NCI-H2196 (cell line): ENCODE results near the gene FAAP100.
"Not testable (repeated sequence)": the region's sequence is repeated elsewhere in the genome, so short reads cannot be mapped to it uniquely, and the experiment has no call there.

Source experiments
- DNase-seq: peaks from one replicate; lab custom pipeline; 2025; ENCODE audit not compliant: unreplicated experiment; lab: John Stamatoyannopoulos, UW

The FAAP100 gene

DNA sequence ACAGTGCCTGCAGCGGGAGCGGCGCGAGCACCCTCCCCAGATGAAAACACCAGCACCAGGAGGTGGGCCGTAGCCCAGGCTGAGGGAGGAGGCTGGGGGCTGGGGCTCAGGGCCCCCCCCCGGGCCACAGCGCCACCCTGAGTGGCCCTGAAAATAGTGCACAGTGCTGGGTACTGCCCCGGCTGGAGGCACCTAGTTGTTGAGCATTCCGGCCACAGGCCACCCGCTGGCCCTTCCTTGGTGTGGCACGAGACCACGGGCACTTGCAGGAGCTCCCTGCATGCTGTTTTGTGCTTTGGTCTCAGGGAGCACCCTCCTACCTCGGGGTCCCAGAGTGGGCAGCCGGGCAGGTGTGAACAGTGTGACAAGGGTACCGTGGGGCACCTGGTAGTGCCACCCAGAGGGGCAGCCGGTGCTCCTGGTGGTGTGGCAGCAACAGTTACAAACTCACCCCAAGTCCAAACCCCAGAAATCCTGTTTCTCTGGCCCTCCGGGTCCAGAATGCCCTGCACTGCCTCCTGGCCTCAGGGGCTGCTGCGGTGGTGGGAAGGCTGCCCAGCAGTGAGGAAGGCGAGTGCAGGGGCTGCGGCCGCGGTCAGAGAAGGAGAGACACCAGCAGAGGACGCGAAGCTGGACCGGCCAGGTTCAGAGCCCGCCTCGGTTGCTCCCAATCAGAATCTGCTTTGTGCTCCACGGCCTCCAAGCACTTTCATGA lies 12.0 kb downstream of the FAAP100 start:
- no peak for DNase-seq

DNA sequence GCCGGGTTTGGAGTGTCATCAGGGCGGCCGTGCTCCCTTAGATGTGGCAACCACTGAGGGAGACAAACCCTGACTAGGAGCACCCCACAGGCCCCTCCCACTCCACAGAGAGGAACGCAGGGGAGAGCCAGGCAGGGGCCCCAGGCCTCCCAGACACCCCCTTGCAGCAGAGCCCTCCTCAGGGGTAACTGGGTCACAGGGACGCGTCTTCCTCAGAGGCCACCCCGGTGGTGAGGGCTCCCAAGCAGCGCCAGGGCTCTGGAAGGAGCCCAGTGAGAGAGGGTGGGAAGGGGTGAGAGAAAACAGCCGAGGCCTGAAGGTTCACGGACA lies 12.6 kb downstream of the FAAP100 start:
- DNase-seq: no peak

DNA sequence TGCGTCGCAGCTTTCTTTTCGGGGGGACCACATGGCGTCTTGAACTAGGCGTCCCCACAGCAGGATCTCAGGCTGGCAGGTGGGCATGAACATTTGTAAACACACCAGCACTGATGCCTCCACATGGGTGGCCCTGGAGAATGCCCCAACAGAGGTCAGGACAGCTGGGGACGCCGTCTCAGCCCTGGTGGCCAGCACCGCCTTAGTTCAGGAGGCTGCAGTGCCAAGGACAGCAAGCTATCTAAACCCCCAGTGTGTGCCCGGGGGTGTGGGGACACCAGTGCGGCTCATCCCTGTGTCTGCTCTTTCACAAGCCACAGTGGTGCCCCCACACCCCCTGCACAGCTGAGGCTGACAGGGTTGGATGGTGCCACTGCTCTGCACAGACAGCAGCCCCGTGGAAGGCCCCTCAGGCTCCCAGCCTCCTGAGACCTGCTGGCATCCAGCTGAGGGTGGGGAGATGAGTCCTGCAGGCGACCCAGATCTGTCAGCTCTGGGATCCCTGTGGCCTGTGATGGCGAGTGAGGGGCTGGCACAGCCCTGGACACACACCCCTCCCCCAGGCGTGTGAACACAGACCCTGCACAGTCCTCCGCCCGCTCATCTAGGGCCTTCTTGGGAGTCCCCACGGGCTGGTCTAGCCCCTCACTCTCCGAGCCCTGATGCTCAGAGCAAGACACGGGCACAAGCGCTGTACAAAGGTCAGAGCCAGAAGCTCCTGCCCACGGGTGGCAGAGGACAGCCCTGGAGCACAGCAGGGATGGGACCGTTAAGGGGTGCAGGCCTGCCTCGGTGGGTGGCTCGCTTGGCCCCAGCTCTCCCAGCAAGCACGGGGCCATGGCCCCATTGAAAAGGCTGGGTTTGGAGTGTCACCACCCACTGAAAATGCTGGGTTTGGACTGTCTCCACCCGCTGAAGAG lies 13.2 kb downstream of the FAAP100 start:
- no peak for DNase-seq

GRCh38 chr17:81537856-81538555 lies 14.1 kb downstream of the FAAP100 start:
- peak; percentile 98 for DNase-seq

GRCh38 chr17:81537343-81537855 lies 14.8 kb downstream of the FAAP100 start:
- peak; percentile 95 for DNase-seq

DNA sequence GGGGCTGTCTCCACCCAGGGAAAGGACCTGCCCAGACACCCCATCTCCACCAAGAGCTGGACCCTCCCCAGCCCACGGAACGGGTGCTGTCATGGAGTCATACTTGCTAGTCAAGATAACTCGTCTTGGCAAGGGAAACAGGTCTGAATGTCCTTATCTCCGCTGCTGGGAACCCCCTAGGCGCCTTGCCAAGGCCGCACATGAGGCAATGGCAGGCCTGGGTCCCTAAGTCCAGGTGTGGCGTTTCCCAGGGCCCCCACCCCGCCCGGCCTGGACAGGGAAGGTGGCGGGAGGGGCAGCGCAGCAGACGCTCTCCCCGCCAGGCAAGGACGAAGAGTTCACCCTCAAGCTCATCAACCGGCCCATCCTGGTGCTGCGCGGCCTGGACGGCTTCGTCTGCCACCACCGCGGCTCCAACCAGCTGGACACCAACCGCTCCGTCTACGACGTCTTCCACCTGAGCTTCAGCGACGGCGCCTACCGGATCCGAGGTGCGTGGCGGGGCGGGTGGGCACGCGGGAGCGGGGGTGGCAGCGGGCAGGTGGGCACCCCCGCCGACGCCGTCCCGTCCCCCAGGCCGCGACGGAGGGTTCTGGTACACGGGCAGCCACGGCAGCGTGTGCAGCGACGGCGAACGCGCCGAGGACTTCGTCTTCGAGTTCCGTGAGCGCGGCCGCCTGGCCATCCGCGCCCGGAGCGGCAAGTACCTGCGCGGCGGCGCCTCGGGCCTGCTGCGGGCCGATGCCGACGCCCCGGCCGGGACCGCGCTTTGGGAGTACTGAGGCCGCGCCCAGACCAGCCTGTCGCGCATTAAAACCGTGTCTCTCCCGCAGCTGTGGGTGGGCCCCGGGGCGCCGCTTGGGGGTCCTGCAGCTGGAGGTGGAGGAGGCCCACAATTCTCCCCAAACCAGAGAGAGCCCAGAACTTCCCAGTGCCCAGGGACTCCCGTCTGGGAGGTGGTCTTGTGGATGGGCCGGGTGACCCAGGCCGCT lies 15.6 kb downstream of the FAAP100 start:
- DNase-seq: no peak

- DNase-seq: no peak
These were observed 16.5 kb downstream of the FAAP100 start for GRCh38 chr17:81535480-81536298.

DNA sequence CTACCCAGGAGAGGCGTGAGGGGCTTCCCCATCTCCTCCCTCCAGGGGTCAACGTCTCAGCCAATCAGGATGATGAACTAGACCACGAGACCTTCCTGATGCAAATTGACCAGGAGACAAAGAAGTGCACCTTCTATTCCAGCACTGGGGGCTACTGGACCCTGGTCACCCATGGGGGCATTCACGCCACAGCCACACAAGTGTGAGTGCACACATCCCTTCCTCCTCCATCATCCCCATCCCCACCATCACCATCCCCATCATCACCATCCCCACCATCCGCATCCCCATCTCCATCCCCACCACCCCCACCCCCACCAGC lies 17.2 kb downstream of the FAAP100 start:
- DNase-seq: no peak

DNA sequence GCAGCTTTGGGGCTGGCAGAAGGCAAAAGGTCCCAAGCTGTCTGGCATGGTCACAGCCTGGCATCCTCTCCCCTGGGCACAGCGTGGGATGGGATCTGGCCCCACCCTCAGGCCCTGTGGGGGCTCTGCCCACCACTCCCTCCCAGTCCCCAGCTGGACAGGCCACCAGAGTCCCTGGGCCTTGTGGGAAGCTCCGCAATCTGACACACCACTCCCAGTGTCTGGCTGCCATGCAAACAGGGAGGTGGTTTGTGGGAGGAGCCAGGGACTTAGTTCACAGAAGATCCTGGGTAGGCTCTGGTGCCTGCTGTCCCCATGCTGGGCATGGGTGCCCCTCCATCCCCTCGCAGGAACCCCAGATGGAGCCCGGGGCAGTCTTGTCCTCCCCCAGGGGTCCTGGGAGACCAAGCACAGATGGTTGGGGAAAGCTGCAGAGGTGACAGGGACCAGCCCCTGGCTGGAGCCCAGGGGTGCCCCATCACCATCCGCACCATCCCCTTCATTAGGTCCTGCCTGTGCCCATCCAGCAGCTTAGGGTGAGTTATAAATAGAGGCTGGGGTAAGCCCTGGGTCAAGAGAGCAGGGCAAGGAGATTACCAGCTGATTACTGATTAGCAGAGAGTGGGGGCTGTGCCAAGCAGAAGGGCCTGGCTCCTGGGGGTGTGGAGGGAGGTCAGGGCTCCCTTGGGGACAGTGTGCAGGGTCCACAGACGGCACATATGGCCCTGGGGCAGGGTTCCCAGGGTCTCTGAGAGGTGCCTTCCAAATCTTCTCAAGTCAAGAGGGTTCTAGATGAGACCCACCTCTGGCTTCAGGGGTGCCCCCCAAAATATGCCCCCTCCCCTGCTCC lies 17.8 kb downstream of the FAAP100 start:
- peak; percentile 62 for DNase-seq

DNA sequence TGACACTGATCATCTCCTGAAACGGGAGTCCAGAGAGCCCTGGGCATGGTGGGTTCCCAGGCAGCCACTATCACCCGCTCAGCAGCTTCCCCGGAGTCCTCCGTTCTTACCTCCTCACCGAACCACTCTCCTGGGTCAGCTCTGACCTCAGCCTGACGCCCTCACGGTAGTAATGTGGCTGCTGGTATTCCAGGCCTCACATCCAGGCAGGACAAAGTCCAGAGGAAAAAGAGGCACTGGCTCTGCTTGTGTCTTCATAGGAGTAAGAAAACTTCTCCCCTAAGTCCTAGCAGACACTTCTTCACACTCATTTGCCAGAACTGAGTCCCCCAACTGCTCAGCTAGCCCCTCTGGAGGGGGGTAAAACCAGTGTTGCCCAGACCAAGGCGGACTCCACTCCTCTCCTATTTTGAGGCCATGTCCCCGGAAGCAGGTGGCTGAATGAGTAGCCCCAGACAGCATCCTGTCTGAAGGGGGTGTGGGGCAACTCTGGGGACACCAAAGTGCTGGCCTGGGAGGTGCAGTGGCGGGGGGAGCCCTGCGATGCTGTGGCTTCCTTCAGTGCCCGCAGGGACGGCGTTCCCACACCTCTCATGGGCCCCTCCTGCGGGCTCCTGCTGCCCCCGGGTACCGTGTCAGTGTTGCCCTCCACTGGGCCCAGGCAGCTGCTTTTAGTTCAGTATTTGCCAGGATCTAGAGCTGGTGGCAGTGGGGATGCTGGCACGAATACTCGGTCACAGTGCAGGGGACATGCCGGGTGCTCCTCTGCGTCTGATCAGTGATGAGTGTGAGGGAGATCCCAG lies 18.6 kb downstream of the FAAP100 start:
- DNase-seq: no peak

- no peak for DNase-seq
These were observed 19.5 kb downstream of the FAAP100 start for GRCh38 chr17:81532490-81533287.

DNA sequence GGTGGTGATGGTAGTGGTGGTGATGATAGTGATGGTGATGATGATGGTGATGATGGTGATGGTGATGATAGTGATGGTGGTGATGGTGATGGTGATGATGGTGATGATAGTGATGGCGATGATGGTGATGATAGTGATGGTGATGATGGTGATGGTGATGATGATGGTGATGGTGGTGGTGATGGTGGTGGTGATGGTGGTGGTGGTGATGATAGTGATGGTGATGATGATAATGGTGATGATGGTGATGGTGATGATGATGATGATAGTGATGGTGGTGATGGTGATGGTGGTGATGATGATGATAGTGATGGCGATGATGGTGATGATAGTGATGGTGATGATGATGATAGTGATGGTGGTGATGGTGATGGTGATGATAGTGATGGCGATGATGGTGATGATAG lies 20.2 kb downstream of the FAAP100 start:
- DNase-seq: not testable (repeated sequence)

- DNase-seq: not testable (repeated sequence)
These were observed 21.1 kb downstream of the FAAP100 start for GRCh38 chr17:81531013-81531412.

DNA sequence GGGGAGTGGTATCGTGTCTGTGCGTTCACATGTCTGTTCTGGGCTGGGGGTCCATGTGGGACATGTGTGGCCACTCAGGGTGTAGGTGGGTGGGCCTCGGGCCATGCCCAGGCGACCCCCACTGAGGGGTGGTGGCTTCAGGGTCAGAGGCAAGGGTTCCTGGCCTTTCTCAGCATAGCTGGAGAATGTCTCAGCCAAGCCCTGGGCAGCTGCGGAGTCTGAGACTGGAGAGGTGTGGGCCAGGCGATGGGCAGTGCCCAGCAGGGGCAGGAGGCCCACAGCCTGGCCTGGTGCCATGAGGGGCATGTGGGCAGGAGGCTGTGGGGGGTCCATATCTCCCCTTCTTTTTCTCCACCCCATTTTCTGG lies 22.7 kb downstream of the FAAP100 start:
- no peak for DNase-seq

- peak; percentile 43 for DNase-seq
These were observed 23.3 kb downstream of the FAAP100 start for GRCh38 chr17:81528651-81529436.

GRCh38 chr17:81528384-81528650 lies 23.8 kb downstream of the FAAP100 start:
- DNase-seq: no peak
